ENCODE data around the gene LMO4. TPM values are rescaled to one million over a fixed set of nuclear protein-coding genes. Genes with fewer than 3 reads are reported as not detected.
A peak's percentile ranks its signal among the peaks of the same experiment; 100 is the strongest.

LMO4 gene
- total RNA-seq, 1 experiment from 2014 or later = 38.5 TPM

GRCh38 chr1:87334351-87335174 lies 5.9 kb downstream of the LMO4 start:
- TF ChIP-seq POLR2A (IDR thresholded peaks at IDR 0.05; ENCODE audit: borderline replicate concordance, extremely low read depth, insufficient read depth, insufficient read length) (no peak), CTCF (IDR thresholded peaks at IDR 0.05 in 2 of 3, conservative IDR thresholded peaks at IDR 0.05 in 1 of 3; ENCODE audit: borderline replicate concordance in 1 of 3, insufficient read depth in 1 of 3, low read depth in 2 of 3, low read length in 2 of 3) (no peak), EGR1 (IDR thresholded peaks at IDR 0.05; ENCODE audit: low read depth) (no peak), JUND (IDR thresholded peaks at IDR 0.05) (no peak), ATF3 (IDR thresholded peaks at IDR 0.05) (no peak), FOSL1 (IDR thresholded peaks at IDR 0.05; ENCODE audit: low read depth) (no peak), SIN3A (IDR thresholded peaks at IDR 0.05; ENCODE audit: low read depth) (no peak)
- DNase-seq (ENCODE audit: low read depth, low spot score) (no peak), ATAC-seq (peak; percentile 6)
- Histone ChIP-seq H3K4me2 (ENCODE audit: low read length) (peak overlapping the region; percentile 82), H3K9me3 (ENCODE audit: control insufficient read depth in 1 of 2, insufficient read depth in 1 of 2, low read depth in 1 of 2, low read length in 2 of 2) (no peaks in the 10 kb centered on the region), H3K9ac (ENCODE audit: low read length) (peak overlapping the region; percentile 74), H3K27me3 (ENCODE audit: insufficient read depth, low read length) (no peaks in the 10 kb centered on the region), H4K20me1 (ENCODE audit: insufficient read depth) (no peaks in the 10 kb centered on the region), H3K9me2 (ENCODE audit: insufficient read depth) (no peaks in the 10 kb centered on the region), H3K27ac (ENCODE audit: low read depth, low read length) (peak overlapping the region; percentile 62), H2AFZ (ENCODE audit: low read depth, low read length, poor library complexity, severe bottlenecking) (no peak overlapping the region), H3K36me3 (ENCODE audit: control insufficient read depth in 1 of 2, insufficient read depth in 2 of 2, low read length in 2 of 2) (0 out of 4 replicates have a peak, but pooled peaks cover 0 to under 1% of the 10 kb centered on the region in 2 experiments), H3K4me1 (ENCODE audit: control insufficient read depth in 1 of 2, insufficient read depth in 2 of 2, low read length in 2 of 2) (peaks cover 26 to 41% of the 10 kb centered on the region in 2 experiments), H3K4me3 (replicated peaks in 1 of 2; ENCODE audit: low read depth in 1 of 2, low read length in 2 of 2) (peak overlapping the region; percentile 49 to 66), H3K79me2 (ENCODE audit: insufficient read depth, low read length) (peaks cover 36% of the 10 kb centered on the region)
- ChIA-PET CTCF (interaction anchor here (0.7 to 1.2 kb wide), 3 partner anchors 8 to 619 kb away, joined by 3 to 5 read pairs (median 3); no protein-coding TSS in a partner anchor), RAD21 (ENCODE audit: low non-redundant PET in 1 of 2, low total read pairs in 2 of 2, uncharacterized antibody in 2 of 2, unreplicated experiment in 2 of 2) (no interaction called here), POLR2A (no interaction called here)
- intact Hi-C loops (cut with micrococcal nuclease) = no loop called here
- BruUV-seq (replicated peaks) = TSS peak; percentile 70
